HG03175 (cell line): ENCODE measurements around the gene ELAC1.

Experiments used
- ATAC-seq: cut with Tn5 transposase; IDR thresholded peaks from one replicate; pipeline ENCODE4 v1.9.1; 2021; ENCODE audit warnings: mild to moderate bottlenecking, moderate library complexity; ENCODE audit not compliant: unreplicated experiment

The ELAC1 gene

DNA sequence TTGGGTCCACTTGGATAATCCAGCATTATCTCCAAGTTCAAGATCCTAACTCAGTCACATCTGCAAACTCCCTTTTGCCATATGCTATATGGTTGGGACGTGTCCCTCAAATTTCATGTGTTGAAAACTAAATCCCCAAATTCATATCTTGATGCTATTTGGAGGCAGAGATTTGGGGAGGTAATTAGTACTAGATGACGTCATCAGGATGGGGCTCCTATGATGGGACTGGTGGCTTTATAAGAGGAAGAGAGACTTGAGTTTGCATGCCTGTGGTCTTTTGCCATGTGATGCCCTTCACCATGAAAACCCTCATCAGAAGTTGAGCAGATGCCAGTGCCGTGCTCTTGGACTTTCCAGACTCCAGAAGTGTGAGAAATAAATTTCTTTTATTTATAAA, 45.4 kb downstream of the ELAC1 start:
- ATAC-seq, result no peak

DNA sequence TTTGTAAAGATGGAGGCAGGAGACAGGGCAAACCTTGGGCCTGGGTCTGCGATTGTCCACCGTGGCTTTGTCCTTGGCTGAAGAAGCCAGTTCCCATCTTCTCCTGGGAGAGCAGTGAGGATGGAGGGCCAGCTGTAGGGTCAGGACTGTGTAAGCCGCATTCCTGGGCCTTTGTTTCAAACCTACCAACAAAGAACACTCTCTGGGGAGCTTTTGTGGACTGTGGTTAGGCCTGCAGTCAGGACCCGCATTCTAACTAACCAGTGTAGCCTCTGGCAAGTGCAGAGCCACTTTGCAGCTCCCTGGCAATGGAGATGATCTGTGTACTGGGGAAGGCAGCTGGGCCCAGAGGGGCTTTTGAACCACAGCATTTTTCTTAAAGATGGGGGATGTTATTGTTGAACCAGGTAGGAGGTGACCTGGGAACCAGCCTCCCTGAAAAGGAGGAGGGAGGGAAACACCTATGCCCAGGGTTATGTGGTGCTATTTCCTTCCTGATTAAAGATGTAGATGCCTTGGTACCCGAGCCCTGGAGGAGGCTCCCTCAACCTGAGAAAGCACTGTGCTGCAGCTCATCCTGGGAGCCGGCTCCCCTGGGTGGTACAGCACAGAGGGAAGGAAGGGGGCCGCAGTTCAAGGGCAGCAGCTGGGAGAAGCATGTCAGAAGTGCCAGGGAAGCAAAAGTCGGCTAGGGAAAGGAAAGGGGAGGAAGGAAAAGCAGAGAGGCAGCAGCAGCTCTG, 49.5 kb downstream of the ELAC1 start:
- no peak for ATAC-seq

DNA sequence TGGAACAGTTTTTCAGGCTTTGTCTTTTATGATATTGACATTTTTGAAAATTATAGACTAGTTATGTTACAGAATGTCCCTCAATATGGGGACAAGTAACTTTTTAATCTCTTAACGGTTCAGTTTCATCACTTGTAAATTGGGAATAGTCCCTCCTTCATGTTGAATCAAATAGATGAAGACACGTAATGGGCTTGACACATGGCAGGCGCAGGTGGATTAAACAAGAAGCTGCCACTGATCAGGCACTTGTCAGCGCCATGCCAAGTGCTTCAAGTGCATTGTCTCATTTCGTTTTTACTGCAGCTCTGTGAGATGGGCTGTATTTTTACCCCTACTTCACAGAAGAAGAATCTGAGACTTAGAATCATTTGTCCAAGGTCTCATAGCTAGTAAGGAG, 52.7 kb downstream of the ELAC1 start:
- no peak for ATAC-seq

DNA sequence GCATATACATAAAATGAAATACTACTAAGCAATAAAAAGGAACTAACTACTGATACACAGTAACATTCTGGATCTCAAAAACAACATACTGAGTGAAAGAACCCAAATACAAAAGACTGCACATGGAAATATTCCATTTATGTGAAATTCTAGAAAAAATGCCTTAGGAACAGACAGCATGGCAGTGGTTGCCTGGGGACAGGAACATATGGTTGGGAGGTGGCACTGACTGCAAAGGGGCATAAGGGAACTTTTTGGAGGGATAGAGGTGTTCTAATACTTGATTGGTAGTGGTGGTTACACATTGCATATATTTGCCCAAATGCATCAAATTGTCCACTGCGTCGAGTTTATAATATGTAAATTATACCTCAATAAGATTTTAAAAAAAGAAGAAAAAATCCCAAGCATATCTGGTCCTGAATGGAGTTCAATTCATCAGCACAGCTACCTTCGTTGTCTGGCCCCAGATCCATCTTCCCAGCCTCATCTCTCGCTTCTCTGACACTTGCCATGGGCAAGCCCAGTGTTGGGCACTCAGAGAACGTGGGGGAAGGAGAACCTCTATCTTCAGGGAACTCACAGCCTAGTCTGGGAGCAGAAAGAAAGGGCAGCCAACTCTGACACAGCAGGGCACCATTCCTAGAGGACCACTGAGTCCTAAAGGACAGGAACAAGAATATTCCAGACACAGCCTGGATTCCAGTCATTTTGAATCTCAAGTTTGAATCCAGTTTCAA, 53.6 kb downstream of the ELAC1 start:
- no peak for ATAC-seq

DNA sequence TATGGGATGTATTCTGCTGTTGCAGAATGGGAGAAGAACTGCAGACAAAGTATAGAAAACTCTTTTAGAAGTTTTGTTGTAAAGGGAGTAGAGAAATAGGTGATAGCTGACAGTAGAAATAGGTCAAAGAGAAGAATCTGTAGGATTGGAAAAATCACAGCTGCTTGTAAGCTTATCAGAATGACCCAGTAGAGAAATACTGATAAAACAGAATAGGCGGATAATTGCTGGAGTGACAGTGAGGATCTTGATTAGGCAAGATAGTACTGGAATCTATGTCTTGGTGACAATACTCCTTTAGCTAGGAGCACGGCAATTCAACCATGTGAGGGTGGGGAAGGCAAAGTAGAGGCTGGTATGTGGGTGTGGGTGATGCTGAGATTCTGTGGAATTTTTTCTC, 57.7 kb downstream of the ELAC1 start:
- ATAC-seq, result no peak

DNA sequence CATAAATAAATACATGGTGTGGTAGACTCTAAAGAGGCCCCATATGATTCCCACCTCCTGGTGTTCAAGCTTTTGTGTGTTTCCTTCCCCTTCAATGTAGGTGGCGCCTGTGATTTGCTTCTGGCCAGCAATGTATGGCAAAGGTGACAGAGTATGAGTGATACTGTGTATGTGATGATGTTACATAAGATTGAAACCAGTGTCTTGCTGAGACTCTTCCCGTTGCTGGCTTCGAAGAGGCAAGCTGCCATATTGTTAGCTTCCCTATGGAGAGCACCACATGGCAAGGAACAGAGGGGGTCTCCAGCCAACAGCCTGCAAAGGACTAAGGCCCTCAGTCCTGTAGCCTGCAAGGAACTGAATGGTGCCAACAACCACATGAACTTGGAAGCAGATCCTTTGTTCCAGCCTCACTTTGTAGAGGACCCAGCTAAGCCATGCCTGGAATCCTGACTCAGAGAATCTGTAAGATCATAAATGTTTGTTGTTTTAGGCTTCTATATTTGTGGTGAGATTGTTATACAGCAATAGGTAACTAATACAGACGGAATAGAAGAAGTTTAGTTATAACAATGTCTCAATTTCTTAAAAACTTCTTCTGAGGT, 60.5 kb downstream of the ELAC1 start:
- no peak for ATAC-seq

DNA sequence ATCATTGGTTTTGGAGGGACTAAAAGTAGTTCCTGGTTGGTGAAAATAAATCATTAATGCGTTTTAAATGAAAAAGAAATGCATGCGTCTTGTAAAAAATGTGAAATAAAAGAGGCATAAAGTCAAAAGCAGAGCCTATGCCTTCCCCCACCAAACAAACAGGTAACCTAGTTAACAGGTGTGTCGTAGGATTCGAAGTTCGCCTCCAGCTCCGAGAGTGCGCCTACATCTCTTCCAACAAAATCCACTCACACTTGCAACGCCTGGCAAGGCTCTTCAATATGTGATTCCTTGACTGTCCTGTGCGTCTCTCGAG, 61.5 kb downstream of the ELAC1 start:
- no peak for ATAC-seq

DNA sequence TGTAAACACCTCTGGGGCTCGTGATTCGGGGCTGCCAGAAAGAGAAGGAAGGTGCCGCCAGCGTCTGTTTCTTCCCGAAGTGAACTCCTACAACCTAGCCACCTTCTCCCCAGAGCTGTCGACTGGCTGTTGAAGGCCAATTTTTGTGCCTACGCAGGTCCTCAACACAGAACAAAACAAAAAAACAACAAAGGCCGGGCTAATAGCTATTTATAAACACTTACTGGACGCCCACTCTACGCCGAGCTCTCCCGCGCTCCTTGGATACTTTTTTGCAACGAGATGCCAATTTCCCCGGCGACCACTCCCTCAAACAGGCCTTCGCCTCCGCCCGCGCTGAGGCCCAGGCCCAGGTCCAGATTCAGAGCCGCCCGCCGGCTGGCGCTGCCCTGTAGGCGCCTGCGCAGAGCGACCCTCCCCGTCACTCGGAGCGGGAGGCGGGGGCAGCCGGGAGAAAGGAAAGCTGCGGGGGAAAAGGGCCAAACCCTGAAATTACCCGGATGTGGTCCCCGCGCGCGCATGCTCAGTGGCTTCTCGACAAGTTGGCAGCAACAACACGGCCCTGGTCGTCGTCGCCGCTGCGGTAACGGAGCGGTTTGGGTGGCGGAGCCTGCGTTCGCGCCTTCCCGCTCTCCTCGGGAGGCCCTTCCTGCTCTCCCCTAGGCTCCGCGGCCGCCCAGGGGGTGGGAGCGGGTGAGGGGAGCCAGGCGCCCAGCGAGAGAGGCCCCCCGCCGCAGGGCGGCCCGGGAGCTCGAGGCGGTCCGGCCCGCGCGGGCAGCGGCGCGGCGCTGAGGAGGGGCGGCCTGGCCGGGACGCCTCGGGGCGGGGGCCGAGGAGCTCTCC, 62.1 kb downstream of the ELAC1 start, which contains the start of gene SMAD4:
Gene SMAD4 (plus strand): TSS at position 520 of the 843 bp plus-strand sequence. CDS start 16,834 bp downstream, outside the sequence.
- peak; percentile 77 for ATAC-seq

DNA sequence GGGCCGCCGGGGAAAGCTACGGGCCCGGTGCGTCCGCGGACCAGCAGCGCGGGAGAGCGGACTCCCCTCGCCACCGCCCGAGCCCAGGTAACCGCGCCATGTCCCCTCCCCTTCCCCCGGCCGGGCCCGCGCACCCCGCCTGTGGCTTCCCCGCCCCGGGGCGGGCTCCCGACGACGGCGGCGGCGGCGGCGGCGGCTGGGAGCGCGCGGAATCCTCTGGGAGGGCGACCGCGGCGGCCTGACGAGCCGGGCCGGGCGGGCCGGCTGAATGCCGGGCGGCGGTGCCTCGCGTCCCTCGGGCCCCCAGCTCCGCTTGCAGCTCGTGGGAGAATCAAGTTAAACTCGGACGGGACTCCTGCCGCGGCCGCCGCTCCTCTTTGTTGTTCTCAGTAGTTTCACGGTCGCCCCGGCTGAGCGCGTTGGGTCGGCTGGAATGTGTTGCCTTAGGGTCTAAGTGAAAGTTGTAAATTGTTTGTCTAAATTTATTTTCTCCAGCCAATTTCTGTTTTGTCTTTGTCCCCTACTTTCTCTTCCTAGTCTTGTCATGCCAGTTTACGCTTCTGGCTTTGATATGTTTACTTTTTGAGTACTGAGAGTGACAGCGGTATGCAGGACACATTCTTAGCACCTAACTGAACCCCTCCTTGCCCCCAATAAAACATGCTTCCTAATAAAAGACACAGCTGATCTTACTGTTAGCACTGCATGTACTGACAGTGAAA, 62.9 kb downstream of the ELAC1 start:
- ATAC-seq, result peak; percentile 52

DNA sequence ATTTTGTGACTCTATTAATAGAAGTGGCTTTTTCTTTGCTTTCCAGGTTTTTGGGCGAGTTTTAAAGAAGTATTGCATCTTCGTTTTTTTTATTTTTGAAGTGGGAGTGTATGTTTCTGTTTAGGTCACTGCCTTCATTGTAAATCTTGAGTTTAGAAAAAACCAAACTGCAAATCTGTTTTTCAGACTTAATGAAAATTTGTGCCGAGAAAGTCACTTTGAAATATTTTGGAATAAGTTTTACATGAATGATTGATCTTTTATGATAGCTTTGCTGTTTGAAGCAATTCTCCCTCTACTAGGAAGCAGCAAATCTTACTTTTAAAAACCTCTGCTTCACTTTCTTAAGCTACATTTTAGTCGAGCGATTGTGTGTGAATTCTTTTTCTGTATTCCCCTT, 64.4 kb downstream of the ELAC1 start:
- ATAC-seq, result no peak

DNA sequence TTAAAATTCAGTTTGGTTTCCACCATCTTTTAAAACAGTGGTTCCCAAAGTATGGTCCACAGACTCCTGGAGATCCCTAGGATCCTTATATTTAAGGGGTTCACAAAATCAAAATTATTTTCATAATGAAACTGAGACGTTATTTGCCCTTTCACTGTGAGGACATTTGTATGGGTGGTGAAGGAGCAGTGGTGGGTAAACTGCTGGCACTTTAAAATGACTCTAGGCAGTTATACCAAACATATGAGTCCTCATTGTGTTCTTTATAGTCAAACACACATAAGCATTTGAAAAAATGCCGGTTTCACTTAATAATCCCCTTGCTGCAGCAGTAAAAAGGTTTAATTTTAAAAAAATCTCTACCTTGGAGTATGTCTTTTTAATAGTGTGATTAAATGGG, 69.4 kb downstream of the ELAC1 start:
- no peak for ATAC-seq
